Fibroblast of lung (primary cell): ENCODE data around the gene NHSL1. TPM values are rescaled to one million over a fixed set of nuclear protein-coding genes. Genes with fewer than 3 reads are reported as not detected.

ENCODE experiments used
- DNase-seq, 2 donors: peaks; one replicate each; pipeline versions ENCODE4 v3.0.0 to v3.0.0-alpha.2; 2010; ENCODE audit warnings: low read depth in 2 of 2
- H2AFZ ChIP-seq: 2 replicates; pipeline ENCODE4 v1.5.1; 2012; ENCODE audit warnings: low read length, control low read depth, inconsistent platforms
- H3K27ac ChIP-seq: 2 replicates; pipeline ENCODE4 v1.5.1; 2011; ENCODE audit warnings: low read length, control low read depth; ENCODE audit not compliant: insufficient read depth
- H3K27me3 ChIP-seq: 2 replicates; pipeline ENCODE4 v1.5.1; 2011; ENCODE audit warnings: mild to moderate bottlenecking, low read length; ENCODE audit not compliant: control insufficient read depth, insufficient read depth
- H3K36me3 ChIP-seq: 2 replicates; pipeline ENCODE4 v1.5.1; 2011; ENCODE audit warnings: low read length; ENCODE audit not compliant: control insufficient read depth, insufficient read depth
- H3K4me1 ChIP-seq: 2 replicates; pipeline ENCODE4 v1.5.1; 2011; ENCODE audit warnings: low read length; ENCODE audit not compliant: control insufficient read depth, insufficient read depth; ENCODE audit errors: extremely low read depth
- H3K4me2 ChIP-seq: 2 replicates; pipeline ENCODE4 v1.5.1; 2011; ENCODE audit warnings: low read length, control low read depth; ENCODE audit not compliant: insufficient read depth; ENCODE audit errors: extremely low read depth
- H3K4me3 ChIP-seq, 4 experiments: fragments of 200-600 bp in 1 of 4; sonication (generic) in 1 of 4; replicated peaks in 1 of 4; 2 replicates each; pipeline ENCODE4 v1.5.1; 2011 to 2016; ENCODE audit warnings: low read length in 4 of 4, low read depth in 3 of 4, mild to moderate bottlenecking in 3 of 4, control low read depth in 2 of 4, inconsistent platforms in 1 of 4, mixed read lengths in 1 of 4; ENCODE audit not compliant: insufficient read depth in 1 of 4; ENCODE audit errors: control extremely low read depth in 1 of 4
- H3K79me2 ChIP-seq: 2 replicates; pipeline ENCODE4 v1.5.1; 2012; ENCODE audit warnings: mild to moderate bottlenecking, low read length, inconsistent platforms; ENCODE audit not compliant: control insufficient read depth, insufficient read depth
- H3K9ac ChIP-seq: 2 replicates; pipeline ENCODE4 v1.5.1; 2011; ENCODE audit warnings: mild to moderate bottlenecking, low read length, control low read depth; ENCODE audit not compliant: insufficient read depth
- H3K9me3 ChIP-seq: 2 replicates; pipeline ENCODE4 v1.5.1; 2012; ENCODE audit warnings: low read depth, low read length; ENCODE audit not compliant: control insufficient read depth, insufficient read depth
- H4K20me1 ChIP-seq: 2 replicates; pipeline ENCODE4 v1.5.1; 2011; ENCODE audit warnings: low read length; ENCODE audit not compliant: control insufficient read depth, insufficient read depth; ENCODE audit errors: extremely low read depth
- EZH2 ChIP-seq: IDR thresholded peaks from 2 replicates; pipeline ENCODE4 v1.5.1; 2012; ENCODE audit warnings: low read length, control low read depth, mild to moderate bottlenecking; ENCODE audit errors: missing control alignments
- polyA plus RNA-seq, 2 donors: library from polyadenylated mRNA; depleted of rRNA in 1 of 2; stranded (reverse) in 1 of 2; unstranded in 1 of 2; fragments of >200 nt; gene quantifications; 2 replicates each; pipeline ENCODE4 v1.2.1, GENCODE V29; 2011 to 2012; ENCODE audit warnings: missing spikeins in 1 of 2
- total RNA-seq: library from RNA; depleted of rRNA; stranded (reverse); fragments of >200 nt; gene quantifications from 2 replicates; pipeline ENCODE4 v1.2.1, GENCODE V29; 2014
- TF ChIP-seq, protein P1 (sequence below), 2 donors: IDR thresholded peaks in 1 of 2; conservative IDR thresholded peaks in 1 of 2; 1 replicate in 1 of 2; 2 replicates in 1 of 2; pipeline ENCODE4 v1.5.1; 2011 to 2012; ENCODE audit warnings: low read length in 2 of 2, control low read depth in 1 of 2, inconsistent platforms in 1 of 2, low read depth in 1 of 2, mild to moderate bottlenecking in 1 of 2

Gene NHSL1
- total and polyA plus RNA-seq, 2 donors (not counting 1 experiment from before 2014, with no cell fraction given): 9.5 to 10.6 TPM

DNA sequence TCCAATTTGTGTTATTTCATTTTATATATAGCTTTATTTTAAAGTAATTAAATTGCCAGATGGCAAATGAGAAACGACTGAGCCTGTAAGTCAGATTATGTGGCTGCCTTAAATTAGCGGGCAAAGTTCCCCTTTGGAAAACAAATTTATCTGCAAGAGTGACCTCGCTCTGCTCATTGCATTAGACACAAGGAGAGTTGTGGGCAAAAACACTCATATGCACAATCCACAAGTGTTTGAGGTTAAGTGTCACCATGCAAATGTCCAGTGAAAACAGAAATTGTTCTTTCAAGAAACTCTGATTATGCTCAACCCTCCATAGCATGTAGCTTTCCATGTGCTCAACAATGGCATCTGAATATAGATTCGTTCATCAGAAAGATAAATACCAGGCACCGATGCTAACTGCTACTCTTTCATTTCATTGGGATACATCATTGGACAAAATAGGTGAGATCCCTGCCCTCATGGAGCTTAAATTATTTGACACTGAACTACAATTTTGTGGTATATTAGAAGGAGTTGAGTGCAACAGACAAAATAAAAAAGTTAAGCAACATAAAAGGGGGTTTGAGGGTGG is 1.7 kb upstream of the NHSL1 start:
- no peak overlapping the region for H3K4me3 ChIP-seq
- H3K27ac ChIP-seq: no peak overlapping the region
- no peak overlapping the region for H2AFZ ChIP-seq
- H3K9me3 ChIP-seq: no peaks in the 10 kb centered on the region
- H3K4me1 ChIP-seq: no peaks in the 10 kb centered on the region
- H3K9ac ChIP-seq: no peak overlapping the region
- H3K36me3 ChIP-seq: no peaks in the 10 kb centered on the region
- TF ChIP-seq, protein P1, sequence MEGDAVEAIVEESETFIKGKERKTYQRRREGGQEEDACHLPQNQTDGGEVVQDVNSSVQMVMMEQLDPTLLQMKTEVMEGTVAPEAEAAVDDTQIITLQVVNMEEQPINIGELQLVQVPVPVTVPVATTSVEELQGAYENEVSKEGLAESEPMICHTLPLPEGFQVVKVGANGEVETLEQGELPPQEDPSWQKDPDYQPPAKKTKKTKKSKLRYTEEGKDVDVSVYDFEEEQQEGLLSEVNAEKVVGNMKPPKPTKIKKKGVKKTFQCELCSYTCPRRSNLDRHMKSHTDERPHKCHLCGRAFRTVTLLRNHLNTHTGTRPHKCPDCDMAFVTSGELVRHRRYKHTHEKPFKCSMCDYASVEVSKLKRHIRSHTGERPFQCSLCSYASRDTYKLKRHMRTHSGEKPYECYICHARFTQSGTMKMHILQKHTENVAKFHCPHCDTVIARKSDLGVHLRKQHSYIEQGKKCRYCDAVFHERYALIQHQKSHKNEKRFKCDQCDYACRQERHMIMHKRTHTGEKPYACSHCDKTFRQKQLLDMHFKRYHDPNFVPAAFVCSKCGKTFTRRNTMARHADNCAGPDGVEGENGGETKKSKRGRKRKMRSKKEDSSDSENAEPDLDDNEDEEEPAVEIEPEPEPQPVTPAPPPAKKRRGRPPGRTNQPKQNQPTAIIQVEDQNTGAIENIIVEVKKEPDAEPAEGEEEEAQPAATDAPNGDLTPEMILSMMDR (conservative IDR thresholded peaks at IDR 0.05 in 1 of 2, IDR thresholded peaks at IDR 0.05 in 1 of 2; ENCODE audit: low read depth in 1 of 2, low read length in 2 of 2): no peak
- no peak for TF ChIP-seq EZH2
- H3K79me2 ChIP-seq: no peaks in the 10 kb centered on the region
- H4K20me1 ChIP-seq: no peaks in the 10 kb centered on the region
- no peaks in the 10 kb centered on the region for H3K27me3 ChIP-seq
- DNase-seq: peak in 1 of 2 donors; percentile 68
- H3K4me2 ChIP-seq: no peak overlapping the region

DNA sequence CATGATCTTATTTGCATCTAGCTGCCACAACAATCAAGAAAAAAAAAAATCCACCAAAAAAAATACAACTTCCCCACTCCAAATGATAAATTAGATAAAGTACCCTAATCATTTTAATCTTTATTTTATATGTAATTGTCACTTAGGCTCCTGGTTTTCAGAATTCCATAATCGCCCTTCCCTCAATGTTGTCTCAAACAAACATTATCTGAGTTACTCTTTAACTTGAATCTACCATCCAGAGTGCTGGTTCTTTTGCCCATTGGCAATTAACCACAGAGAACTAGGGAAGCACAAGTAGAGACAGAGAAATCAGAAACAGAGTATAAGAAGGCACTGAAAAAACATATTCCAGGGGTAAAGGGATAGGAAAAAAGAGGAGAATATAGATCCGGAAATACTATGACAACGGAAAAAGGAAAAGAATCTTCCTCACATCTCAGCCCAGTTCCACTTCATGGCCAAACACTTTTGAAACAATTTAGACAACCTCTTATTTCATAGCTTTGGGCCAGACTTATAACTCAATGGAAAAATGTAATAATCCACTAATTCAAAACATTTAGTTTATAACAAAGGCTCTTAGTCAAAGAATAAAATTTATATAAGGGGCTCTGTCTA is 861 bp upstream of the NHSL1 start:
- Histone ChIP-seq H3K27ac (no peak overlapping the region), H3K79me2 (no peaks in the 10 kb centered on the region), H2AFZ (no peak overlapping the region), H3K9ac (no peak overlapping the region), H3K4me2 (no peak overlapping the region), H3K9me3 (no peaks in the 10 kb centered on the region), H4K20me1 (no peaks in the 10 kb centered on the region), H3K4me3 (no peak overlapping the region), H3K4me1 (no peaks in the 10 kb centered on the region), H3K27me3 (no peaks in the 10 kb centered on the region), H3K36me3 (no peaks in the 10 kb centered on the region)
- no peak for TF ChIP-seq EZH2
- TF ChIP-seq, protein P1 (conservative IDR thresholded peaks at IDR 0.05 in 1 of 2, IDR thresholded peaks at IDR 0.05 in 1 of 2; ENCODE audit: low read depth in 1 of 2, low read length in 2 of 2): no peak
- DNase-seq: no peak

- H3K36me3 ChIP-seq: no peaks in the 10 kb centered on the region
- no peak overlapping the region for H3K27ac ChIP-seq
- TF ChIP-seq, protein P1 (conservative IDR thresholded peaks at IDR 0.05 in 1 of 2, IDR thresholded peaks at IDR 0.05 in 1 of 2; ENCODE audit: low read depth in 1 of 2, low read length in 2 of 2): no peak
- no peak for TF ChIP-seq EZH2
- H3K4me1 ChIP-seq: no peaks in the 10 kb centered on the region
- no peak overlapping the region for H3K9ac ChIP-seq
- H2AFZ ChIP-seq: no peak overlapping the region
- H3K9me3 ChIP-seq: no peaks in the 10 kb centered on the region
- H4K20me1 ChIP-seq: no peaks in the 10 kb centered on the region
- no peaks in the 10 kb centered on the region for H3K79me2 ChIP-seq
- DNase-seq: peak in 1 of 2 donors; percentile 41
- H3K4me2 ChIP-seq: no peak overlapping the region
- no peaks in the 10 kb centered on the region for H3K27me3 ChIP-seq
- H3K4me3 ChIP-seq: no peak overlapping the region
Observed at GRCh38 chr6:138498629-138499302, 528 bp downstream of the NHSL1 start.
